ENCODE measurements around the gene SLC28A1. TPM values are rescaled to one million over a fixed set of nuclear protein-coding genes. Genes with fewer than 3 reads are reported as not detected.

The SLC28A1 gene
- total and polyA plus RNA-seq, 4 donors, result 0.09 to 39.7 (median 18.3) TPM

DNA sequence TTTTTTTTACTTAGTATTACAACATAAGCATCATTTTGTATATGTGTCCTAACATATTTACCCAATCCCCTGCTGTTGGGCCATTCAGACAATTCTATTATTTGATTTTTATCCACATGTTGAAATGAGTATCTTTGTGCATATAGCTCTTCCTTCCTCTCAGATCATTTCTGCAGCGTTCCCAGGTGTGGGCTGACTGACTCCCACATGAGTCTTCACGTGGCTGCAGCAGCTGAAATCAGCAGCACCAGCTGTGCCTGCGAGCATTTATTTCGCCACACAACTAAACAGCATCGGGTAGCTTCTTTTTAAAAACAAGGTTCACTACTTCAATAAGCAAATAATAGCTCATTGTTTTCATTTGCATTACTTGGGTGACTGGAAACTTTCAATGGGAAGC, 52.7 kb downstream of the SLC28A1 start:
- H3K27me3 ChIP-seq (ENCODE audit: control insufficient read depth in 4 of 4, insufficient read depth in 4 of 4, low read length in 3 of 4), result no peaks in the 10 kb centered on the region
- H3K4me1 ChIP-seq (ENCODE audit: control insufficient read depth in 4 of 4, insufficient read depth in 4 of 4, low read length in 3 of 4), result no peaks in the 10 kb centered on the region
- H3K9me3 ChIP-seq (ENCODE audit: control insufficient read depth in 4 of 4, low read length in 3 of 4), result no peaks in the 10 kb centered on the region
- no peak overlapping the region for H3K27ac ChIP-seq (ENCODE audit: low read depth in 1 of 2, low read length in 2 of 2)
- no peak for DNase-seq (ENCODE audit: low spot score)
- peaks cover 2 to 69% (median 35%) of the 10 kb centered on the region in 4 donors for H3K36me3 ChIP-seq (ENCODE audit: control insufficient read depth in 4 of 4, insufficient read depth in 3 of 4, low read depth in 1 of 4, low read length in 3 of 4)
- WGBS, result 79% methylated on average over 5 of the region's 5 CpGs
- H3K9ac ChIP-seq (ENCODE audit: low read depth in 1 of 2, low read length in 2 of 2), result no peak overlapping the region
- TF ChIP-seq FOXA1 (IDR thresholded peaks at IDR 0.05) (no peak), REST (IDR thresholded peaks at IDR 0.05) (no peak), TAF1 (conservative IDR thresholded peaks at IDR 0.05) (no peak), FOXA2 (IDR thresholded peaks at IDR 0.05) (no peak), YY1 (IDR thresholded peaks at IDR 0.05) (no peak), HNF4A (conservative IDR thresholded peaks at IDR 0.05) (no peak), RAD21 (IDR thresholded peaks at IDR 0.05) (no peak), CTCF (IDR thresholded peaks at IDR 0.05; ENCODE audit: low read depth, low read length, missing input control) (no peak), NR2F2 (IDR thresholded peaks at IDR 0.05) (no peak), ZBTB33 (IDR thresholded peaks at IDR 0.05) (no peak), SP1 (IDR thresholded peaks at IDR 0.05) (no peak), GABPA (IDR thresholded peaks at IDR 0.05 in 1 of 2, conservative IDR thresholded peaks at IDR 0.05 in 1 of 2) (no peak), RXRA (IDR thresholded peaks at IDR 0.05) (no peak), HNF4G (IDR thresholded peaks at IDR 0.05) (no peak), JUND (IDR thresholded peaks at IDR 0.05) (no peak), EGR1 (IDR thresholded peaks at IDR 0.05; ENCODE audit: low read depth in 2 of 2) (no peak)
- TF ChIP-seq, protein P1, sequence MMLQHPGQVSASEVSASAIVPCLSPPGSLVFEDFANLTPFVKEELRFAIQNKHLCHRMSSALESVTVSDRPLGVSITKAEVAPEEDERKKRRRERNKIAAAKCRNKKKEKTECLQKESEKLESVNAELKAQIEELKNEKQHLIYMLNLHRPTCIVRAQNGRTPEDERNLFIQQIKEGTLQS (IDR thresholded peaks at IDR 0.05), result no peak
- TF ChIP-seq, protein P2, sequence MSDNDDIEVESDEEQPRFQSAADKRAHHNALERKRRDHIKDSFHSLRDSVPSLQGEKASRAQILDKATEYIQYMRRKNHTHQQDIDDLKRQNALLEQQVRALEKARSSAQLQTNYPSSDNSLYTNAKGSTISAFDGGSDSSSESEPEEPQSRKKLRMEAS (IDR thresholded peaks at IDR 0.05), result no peak
- no peak overlapping the region for H3K4me3 ChIP-seq (ENCODE audit: low read depth in 1 of 3, low read length in 3 of 3)
